Measurements from ENCODE around the gene PTDSS2. TPM values are rescaled to one million over a fixed set of nuclear protein-coding genes. Genes with fewer than 3 reads are reported as not detected.

Gene PTDSS2
- total and polyA plus RNA-seq, 2 of the 13 experiments (the other 11 are each of a cell fraction or from before 2014, with no cell fraction given) = 21.7 to 26.4 TPM

DNA sequence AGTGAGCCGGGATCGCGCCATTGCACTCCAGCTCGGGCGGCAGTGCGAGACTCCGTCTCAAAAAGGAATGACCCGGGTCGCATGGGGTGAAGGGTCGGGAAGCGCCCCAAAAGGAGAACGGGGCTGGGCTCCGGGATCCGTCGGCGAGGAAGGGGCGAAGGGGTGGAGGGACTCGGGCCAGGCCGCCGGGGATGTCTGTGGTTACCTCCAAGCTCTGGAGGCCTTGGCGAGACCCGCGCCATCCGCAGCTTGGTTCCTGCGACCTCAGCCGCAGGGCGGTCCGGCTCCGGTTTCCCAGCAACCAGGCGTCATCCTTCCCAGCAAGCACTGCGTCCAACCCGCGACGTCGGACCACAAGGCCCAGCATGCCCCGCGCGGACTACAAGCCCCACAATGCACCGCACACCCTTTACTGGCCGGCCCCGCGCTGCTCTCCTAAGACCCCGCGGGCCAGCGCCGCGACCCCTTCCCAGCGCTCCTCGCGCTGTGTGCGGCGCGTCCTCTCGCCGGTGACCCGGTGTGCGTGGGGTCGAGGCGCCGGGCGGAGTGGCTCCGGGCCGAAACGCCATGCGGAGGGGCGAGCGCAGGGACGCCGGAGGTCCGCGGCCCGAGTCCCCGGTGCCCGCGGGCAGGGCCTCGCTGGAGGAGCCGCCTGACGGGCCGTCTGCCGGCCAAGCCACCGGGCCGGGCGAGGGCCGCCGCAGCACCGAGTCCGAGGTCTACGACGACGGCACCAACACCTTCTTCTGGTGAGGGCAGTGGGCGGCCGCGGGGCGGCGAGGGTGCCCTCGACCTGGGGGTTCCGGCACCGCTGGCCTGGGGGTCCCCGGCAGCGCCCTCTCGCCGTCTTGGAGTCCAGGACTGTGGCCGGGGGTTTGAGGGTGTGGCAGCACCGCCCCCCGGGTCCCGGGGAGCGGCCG, at the start of gene PTDSS2 (continued):
- TF ChIP-seq, protein P1, sequence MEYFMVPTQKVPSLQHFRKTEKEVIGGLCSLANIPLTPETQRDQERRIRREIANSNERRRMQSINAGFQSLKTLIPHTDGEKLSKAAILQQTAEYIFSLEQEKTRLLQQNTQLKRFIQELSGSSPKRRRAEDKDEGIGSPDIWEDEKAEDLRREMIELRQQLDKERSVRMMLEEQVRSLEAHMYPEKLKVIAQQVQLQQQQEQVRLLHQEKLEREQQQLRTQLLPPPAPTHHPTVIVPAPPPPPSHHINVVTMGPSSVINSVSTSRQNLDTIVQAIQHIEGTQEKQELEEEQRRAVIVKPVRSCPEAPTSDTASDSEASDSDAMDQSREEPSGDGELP (IDR thresholded peaks at IDR 0.05; ENCODE audit: borderline replicate concordance, low read depth) = peak; percentile 23; the same call in 1 of the 2 replicates
- TF ChIP-seq ZSCAN31 (CRISPR knock-in tag; IDR thresholded peaks at IDR 0.05; ENCODE audit: low read depth) = peak; percentile 74; the same call in 1 of the 2 replicates
- no peak for TF ChIP-seq ZNF232 (CRISPR knock-in tag; IDR thresholded peaks at IDR 0.05; ENCODE audit: borderline replicate concordance)
- TF ChIP-seq, protein P2, sequence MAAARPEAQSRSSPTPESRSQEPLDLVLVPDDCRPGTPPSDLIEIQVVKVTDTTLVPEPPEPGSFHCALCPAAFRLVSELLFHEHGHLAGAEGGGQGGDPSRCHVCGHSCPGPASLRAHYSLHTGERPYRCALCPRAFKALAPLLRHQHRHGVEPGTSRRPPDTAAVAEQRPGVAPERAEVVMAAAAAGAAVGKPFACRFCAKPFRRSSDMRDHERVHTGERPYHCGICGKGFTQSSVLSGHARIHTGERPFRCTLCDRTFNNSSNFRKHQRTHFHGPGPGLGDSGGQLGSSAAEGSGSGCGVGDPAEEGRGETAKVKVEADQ (CRISPR knock-in tag; IDR thresholded peaks at IDR 0.05; ENCODE audit: borderline replicate concordance) = peak; percentile 79
- TF ChIP-seq, protein P3, sequence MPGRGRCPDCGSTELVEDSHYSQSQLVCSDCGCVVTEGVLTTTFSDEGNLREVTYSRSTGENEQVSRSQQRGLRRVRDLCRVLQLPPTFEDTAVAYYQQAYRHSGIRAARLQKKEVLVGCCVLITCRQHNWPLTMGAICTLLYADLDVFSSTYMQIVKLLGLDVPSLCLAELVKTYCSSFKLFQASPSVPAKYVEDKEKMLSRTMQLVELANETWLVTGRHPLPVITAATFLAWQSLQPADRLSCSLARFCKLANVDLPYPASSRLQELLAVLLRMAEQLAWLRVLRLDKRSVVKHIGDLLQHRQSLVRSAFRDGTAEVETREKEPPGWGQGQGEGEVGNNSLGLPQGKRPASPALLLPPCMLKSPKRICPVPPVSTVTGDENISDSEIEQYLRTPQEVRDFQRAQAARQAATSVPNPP (CRISPR knock-in tag; IDR thresholded peaks at IDR 0.05) = no peak
- TF ChIP-seq, protein P4, sequence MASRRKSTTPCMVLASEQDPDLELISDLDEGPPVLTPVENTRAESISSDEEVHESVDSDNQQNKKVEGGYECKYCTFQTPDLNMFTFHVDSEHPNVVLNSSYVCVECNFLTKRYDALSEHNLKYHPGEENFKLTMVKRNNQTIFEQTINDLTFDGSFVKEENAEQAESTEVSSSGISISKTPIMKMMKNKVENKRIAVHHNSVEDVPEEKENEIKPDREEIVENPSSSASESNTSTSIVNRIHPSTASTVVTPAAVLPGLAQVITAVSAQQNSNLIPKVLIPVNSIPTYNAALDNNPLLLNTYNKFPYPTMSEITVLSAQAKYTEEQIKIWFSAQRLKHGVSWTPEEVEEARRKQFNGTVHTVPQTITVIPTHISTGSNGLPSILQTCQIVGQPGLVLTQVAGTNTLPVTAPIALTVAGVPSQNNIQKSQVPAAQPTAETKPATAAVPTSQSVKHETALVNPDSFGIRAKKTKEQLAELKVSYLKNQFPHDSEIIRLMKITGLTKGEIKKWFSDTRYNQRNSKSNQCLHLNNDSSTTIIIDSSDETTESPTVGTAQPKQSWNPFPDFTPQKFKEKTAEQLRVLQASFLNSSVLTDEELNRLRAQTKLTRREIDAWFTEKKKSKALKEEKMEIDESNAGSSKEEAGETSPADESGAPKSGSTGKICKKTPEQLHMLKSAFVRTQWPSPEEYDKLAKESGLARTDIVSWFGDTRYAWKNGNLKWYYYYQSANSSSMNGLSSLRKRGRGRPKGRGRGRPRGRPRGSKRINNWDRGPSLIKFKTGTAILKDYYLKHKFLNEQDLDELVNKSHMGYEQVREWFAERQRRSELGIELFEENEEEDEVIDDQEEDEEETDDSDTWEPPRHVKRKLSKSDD (CRISPR knock-in tag; IDR thresholded peaks at IDR 0.05; ENCODE audit: low read depth) = peak; percentile 54; the same call in 1 of the 2 replicates
- TF ChIP-seq, protein P5, sequence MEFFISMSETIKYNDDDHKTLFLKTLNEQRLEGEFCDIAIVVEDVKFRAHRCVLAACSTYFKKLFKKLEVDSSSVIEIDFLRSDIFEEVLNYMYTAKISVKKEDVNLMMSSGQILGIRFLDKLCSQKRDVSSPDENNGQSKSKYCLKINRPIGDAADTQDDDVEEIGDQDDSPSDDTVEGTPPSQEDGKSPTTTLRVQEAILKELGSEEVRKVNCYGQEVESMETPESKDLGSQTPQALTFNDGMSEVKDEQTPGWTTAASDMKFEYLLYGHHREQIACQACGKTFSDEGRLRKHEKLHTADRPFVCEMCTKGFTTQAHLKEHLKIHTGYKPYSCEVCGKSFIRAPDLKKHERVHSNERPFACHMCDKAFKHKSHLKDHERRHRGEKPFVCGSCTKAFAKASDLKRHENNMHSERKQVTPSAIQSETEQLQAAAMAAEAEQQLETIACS (CRISPR knock-in tag; IDR thresholded peaks at IDR 0.05) = peak; percentile 65; the same call in 1 of the 2 replicates
- peak; percentile 74 for TF ChIP-seq KMT2B (CRISPR knock-in tag; IDR thresholded peaks at IDR 0.05)
- peak; percentile 88 for TF ChIP-seq HDAC2 (CRISPR knock-in tag; IDR thresholded peaks at IDR 0.05)
- 0 out of 2 replicates have a peak, but pooled peaks have one; percentile 36 for TF ChIP-seq ZNF350 (CRISPR knock-in tag; IDR thresholded peaks at IDR 0.05; ENCODE audit: borderline replicate concordance, low read depth)
- TF ChIP-seq, protein P6, sequence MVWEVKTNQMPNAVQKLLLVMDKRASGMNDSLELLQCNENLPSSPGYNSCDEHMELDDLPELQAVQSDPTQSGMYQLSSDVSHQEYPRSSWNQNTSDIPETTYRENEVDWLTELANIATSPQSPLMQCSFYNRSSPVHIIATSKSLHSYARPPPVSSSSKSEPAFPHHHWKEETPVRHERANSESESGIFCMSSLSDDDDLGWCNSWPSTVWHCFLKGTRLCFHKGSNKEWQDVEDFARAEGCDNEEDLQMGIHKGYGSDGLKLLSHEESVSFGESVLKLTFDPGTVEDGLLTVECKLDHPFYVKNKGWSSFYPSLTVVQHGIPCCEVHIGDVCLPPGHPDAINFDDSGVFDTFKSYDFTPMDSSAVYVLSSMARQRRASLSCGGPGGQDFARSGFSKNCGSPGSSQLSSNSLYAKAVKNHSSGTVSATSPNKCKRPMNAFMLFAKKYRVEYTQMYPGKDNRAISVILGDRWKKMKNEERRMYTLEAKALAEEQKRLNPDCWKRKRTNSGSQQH (CRISPR knock-in tag; IDR thresholded peaks at IDR 0.05; ENCODE audit: low read depth) = 0 out of 2 replicates have a peak, but pooled peaks have one; percentile 93
- TF ChIP-seq, protein P7, sequence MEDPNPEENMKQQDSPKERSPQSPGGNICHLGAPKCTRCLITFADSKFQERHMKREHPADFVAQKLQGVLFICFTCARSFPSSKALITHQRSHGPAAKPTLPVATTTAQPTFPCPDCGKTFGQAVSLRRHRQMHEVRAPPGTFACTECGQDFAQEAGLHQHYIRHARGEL (CRISPR knock-in tag; IDR thresholded peaks at IDR 0.05) = no peak
- TF ChIP-seq, protein P8, sequence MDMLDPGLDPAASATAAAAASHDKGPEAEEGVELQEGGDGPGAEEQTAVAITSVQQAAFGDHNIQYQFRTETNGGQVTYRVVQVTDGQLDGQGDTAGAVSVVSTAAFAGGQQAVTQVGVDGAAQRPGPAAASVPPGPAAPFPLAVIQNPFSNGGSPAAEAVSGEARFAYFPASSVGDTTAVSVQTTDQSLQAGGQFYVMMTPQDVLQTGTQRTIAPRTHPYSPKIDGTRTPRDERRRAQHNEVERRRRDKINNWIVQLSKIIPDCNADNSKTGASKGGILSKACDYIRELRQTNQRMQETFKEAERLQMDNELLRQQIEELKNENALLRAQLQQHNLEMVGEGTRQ (IDR thresholded peaks at IDR 0.05; ENCODE audit: low read depth, low read length) = no peak
- TF ChIP-seq, protein P8 (CRISPR knock-in tag; IDR thresholded peaks at IDR 0.05; ENCODE audit: borderline replicate concordance) = no peak
- TF ChIP-seq PRMT3 (CRISPR knock-in tag; IDR thresholded peaks at IDR 0.05; ENCODE audit: borderline replicate concordance, low read depth) = no peak
